ENCODE data around the gene LRBA. TPM values are rescaled to one million over a fixed set of nuclear protein-coding genes. Genes with fewer than 3 reads are reported as not detected.
A peak's percentile ranks its signal among the peaks of the same experiment; 100 is the strongest.

LRBA gene
- total RNA-seq, 1 donor from 2014 or later: 66.2 TPM

GRCh38 chr4:150978738-150979575 is 36.1 kb downstream of the LRBA start:
- Mint-ChIP-seq H3K4me3 (no peak overlapping the region), H3K27me3 (ENCODE audit: low read depth) (no peaks in the 10 kb centered on the region), H3K36me3 (peaks cover 27% of the 10 kb centered on the region), H3K4me1 (peaks cover 10% of the 10 kb centered on the region), H3K9me3 (peaks cover 29% of the 10 kb centered on the region), H3K27ac (no peak overlapping the region)
- no peak for TF ChIP-seq CTCF (IDR thresholded peaks at IDR 0.05; ENCODE audit: unreplicated experiment)
- DNase-seq (ENCODE audit: low spot score in 2 of 2, unreplicated experiment in 2 of 2): no peak

GRCh38 chr4:150976478-150977118 is 38.5 kb downstream of the LRBA start:
- Mint-ChIP-seq H3K27ac (no peak overlapping the region), H3K4me1 (peaks cover 18% of the 10 kb centered on the region)
- DNase-seq (ENCODE audit: low spot score in 2 of 2, unreplicated experiment in 2 of 2): no peak

GRCh38 chr4:150974750-150975149 is 40.3 kb downstream of the LRBA start:
- peaks cover 18% of the 10 kb centered on the region for H3K4me1 Mint-ChIP-seq
- peaks cover 24% of the 10 kb centered on the region for H3K9me3 Mint-ChIP-seq
- no peak for DNase-seq (ENCODE audit: low spot score in 2 of 2, unreplicated experiment in 2 of 2)
- no peak for TF ChIP-seq CTCF (IDR thresholded peaks at IDR 0.05; ENCODE audit: unreplicated experiment)
- peaks cover 16% of the 10 kb centered on the region for H3K36me3 Mint-ChIP-seq
- no peaks in the 10 kb centered on the region for H3K27me3 Mint-ChIP-seq (ENCODE audit: low read depth)
- H3K4me3 Mint-ChIP-seq: no peak overlapping the region
- peak overlapping the region; percentile 54 for H3K27ac Mint-ChIP-seq

More at GRCh38 chr4:150976478-150977118, 38.5 kb downstream of the LRBA start:
- Mint-ChIP-seq H3K27me3 (ENCODE audit: low read depth) (no peaks in the 10 kb centered on the region), H3K36me3 (peaks cover 25% of the 10 kb centered on the region), H3K4me3 (no peak overlapping the region), H3K9me3 (peaks cover 29% of the 10 kb centered on the region)
- no peak for TF ChIP-seq CTCF (IDR thresholded peaks at IDR 0.05; ENCODE audit: unreplicated experiment)

GRCh38 chr4:150974252-150974640 is 40.8 kb downstream of the LRBA start:
- no peak for DNase-seq (ENCODE audit: low spot score in 2 of 2, unreplicated experiment in 2 of 2)
- peaks cover 23% of the 10 kb centered on the region for H3K9me3 Mint-ChIP-seq
- no peaks in the 10 kb centered on the region for H3K27me3 Mint-ChIP-seq (ENCODE audit: low read depth)
- H3K4me1 Mint-ChIP-seq: peaks cover 18% of the 10 kb centered on the region
- TF ChIP-seq CTCF (IDR thresholded peaks at IDR 0.05; ENCODE audit: unreplicated experiment): no peak
- no peak overlapping the region for H3K4me3 Mint-ChIP-seq
- H3K36me3 Mint-ChIP-seq: peaks cover 16% of the 10 kb centered on the region
- H3K27ac Mint-ChIP-seq: no peak overlapping the region

GRCh38 chr4:150973626-150974251 is 41.3 kb downstream of the LRBA start:
- Mint-ChIP-seq H3K36me3 (peaks cover 13% of the 10 kb centered on the region), H3K4me3 (no peak overlapping the region), H3K9me3 (peaks cover 23% of the 10 kb centered on the region), H3K27ac (no peak overlapping the region), H3K27me3 (ENCODE audit: low read depth) (no peaks in the 10 kb centered on the region), H3K4me1 (peaks cover 18% of the 10 kb centered on the region)
- TF ChIP-seq CTCF (IDR thresholded peaks at IDR 0.05; ENCODE audit: unreplicated experiment): no peak
- DNase-seq (ENCODE audit: low spot score in 2 of 2, unreplicated experiment in 2 of 2): no peak
